DND-41 (cell line): ENCODE data around the gene TMEM184C.

Source experiments
- EZH2 ChIP-seq: IDR thresholded peaks from 3 replicates; pipeline ENCODE4 v1.6.1; 2012; ENCODE audit warnings: borderline replicate concordance, low read depth, mild to moderate bottlenecking, moderate library complexity, low read length, inconsistent platforms; ENCODE audit not compliant: severe bottlenecking
- TF ChIP-seq, protein P1 (sequence below): IDR thresholded peaks from 2 replicates; pipeline ENCODE4 v1.5.1; 2012; ENCODE audit warnings: borderline replicate concordance, low read length, moderate library complexity, mild to moderate bottlenecking; ENCODE audit not compliant: poor library complexity, severe bottlenecking; ENCODE audit errors: extremely low read depth

DNA sequence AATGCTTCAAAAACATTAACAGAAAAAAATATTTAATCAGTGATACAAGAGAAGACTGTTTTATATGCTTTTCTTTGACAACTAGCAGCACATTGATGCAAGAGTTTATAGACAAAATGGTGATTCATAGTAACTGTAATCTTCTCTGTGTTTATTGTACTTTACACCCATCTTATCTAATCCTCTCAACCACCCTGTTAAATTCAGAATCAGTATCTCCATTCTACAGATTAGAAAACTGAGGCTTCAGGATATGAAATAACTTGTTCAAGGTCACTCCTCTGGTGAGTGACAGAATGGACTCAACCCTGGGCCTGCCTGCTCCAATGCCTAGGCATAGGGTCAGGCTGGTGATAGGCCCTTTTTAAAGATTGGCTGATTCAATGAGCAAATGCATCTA lies 26.1 kb upstream of the TMEM184C start:
- TF ChIP-seq, protein P1, sequence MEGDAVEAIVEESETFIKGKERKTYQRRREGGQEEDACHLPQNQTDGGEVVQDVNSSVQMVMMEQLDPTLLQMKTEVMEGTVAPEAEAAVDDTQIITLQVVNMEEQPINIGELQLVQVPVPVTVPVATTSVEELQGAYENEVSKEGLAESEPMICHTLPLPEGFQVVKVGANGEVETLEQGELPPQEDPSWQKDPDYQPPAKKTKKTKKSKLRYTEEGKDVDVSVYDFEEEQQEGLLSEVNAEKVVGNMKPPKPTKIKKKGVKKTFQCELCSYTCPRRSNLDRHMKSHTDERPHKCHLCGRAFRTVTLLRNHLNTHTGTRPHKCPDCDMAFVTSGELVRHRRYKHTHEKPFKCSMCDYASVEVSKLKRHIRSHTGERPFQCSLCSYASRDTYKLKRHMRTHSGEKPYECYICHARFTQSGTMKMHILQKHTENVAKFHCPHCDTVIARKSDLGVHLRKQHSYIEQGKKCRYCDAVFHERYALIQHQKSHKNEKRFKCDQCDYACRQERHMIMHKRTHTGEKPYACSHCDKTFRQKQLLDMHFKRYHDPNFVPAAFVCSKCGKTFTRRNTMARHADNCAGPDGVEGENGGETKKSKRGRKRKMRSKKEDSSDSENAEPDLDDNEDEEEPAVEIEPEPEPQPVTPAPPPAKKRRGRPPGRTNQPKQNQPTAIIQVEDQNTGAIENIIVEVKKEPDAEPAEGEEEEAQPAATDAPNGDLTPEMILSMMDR, result no peak
- no peak for TF ChIP-seq EZH2
